GM12878 (cell line): ENCODE data around the gene CTNNA2.

Experiments
- BRCA1 ChIP-seq: IDR thresholded peaks from 2 replicates; pipeline ENCODE4 v1.6.1; 2011; ENCODE audit warnings: low read depth, low read length, improper control_type of control experiment
- CTCF ChIP-seq, 3 experiments: IDR thresholded peaks in 2 of 3; conservative IDR thresholded peaks in 1 of 3; 2 replicates each; pipeline ENCODE4 v1.5.1; 2011; ENCODE audit warnings: low read depth in 3 of 3, low read length in 3 of 3, mild to moderate bottlenecking in 3 of 3, control low read depth in 2 of 3, moderate library complexity in 2 of 3, inconsistent platforms in 1 of 3, mixed read lengths in 1 of 3; ENCODE audit not compliant: control insufficient read depth in 2 of 3, insufficient read depth in 1 of 3; ENCODE audit errors: extremely low read depth in 1 of 3
- POLR2A ChIP-seq: IDR thresholded peaks from 2 replicates; pipeline ENCODE4 v1.6.1; 2011; ENCODE audit warnings: low read depth, mild to moderate bottlenecking, low read length
- TAF1 ChIP-seq: IDR thresholded peaks from 2 replicates; pipeline ENCODE4 v1.6.1; 2011; ENCODE audit warnings: mild to moderate bottlenecking, low read depth, low read length, borderline replicate concordance
- USF1 ChIP-seq: IDR thresholded peaks from 2 replicates; pipeline ENCODE4 v1.6.1; 2011; ENCODE audit warnings: borderline replicate concordance, low read depth, mild to moderate bottlenecking, moderate library complexity, mixed read lengths, low read length; ENCODE audit not compliant: insufficient read depth; ENCODE audit errors: extremely low read length

- TF ChIP-seq USF1 (no peak), POLR2A (no peak), CTCF (IDR thresholded peaks at IDR 0.05 in 2 of 3, conservative IDR thresholded peaks at IDR 0.05 in 1 of 3; ENCODE audit: control insufficient read depth in 2 of 3, extremely low read depth in 1 of 3, insufficient read depth in 1 of 3, low read depth in 3 of 3, low read length in 3 of 3) (no peak), TAF1 (no peak), BRCA1 (no peak)
Measured at GRCh38 chr2:80035749-80036285, 523.0 kb downstream of the CTNNA2 start.
